HepG2 (cell line): ENCODE results near the gene PLCG2. TPM values are rescaled to one million over a fixed set of nuclear protein-coding genes. Genes with fewer than 3 reads are reported as not detected.

Experiments used
- ATAC-seq: fragments of 200-7000 bp; cut with Tn5 transposase; 3 replicates; pipeline ENCODE4 v1.9.1; 2020; ENCODE audit warnings: mild to moderate bottlenecking, moderate library complexity
- BruUV-seq: library from RNA; stranded (reverse); fragments of 400-500 nt; replicated peaks from 2 replicates; lab custom pipeline; 2021; lab: Mats Ljungman, UMichigan
- CTCF ChIA-PET: fragments of 300-600 bp; formaldehyde crosslinking; extraction: SDS; loops from one replicate; lab custom pipeline; 2021; ENCODE audit warnings: low total read pairs, inconsistent platforms, low intra/inter-chr PET ratio; lab: Yijun Ruan, JAX
- POLR2A ChIA-PET: fragments of 350-600 bp; sonication (Branson Sonifier 250); formaldehyde crosslinking; loops from one replicate; lab custom pipeline; 2020; ENCODE audit warnings: antibody characterized with exemption, inconsistent platforms; lab: Yijun Ruan, JAX
- DNase-seq: peaks from one replicate; pipeline ENCODE4 v3.0.0-alpha.2; 2015; ENCODE audit warnings: low spot score
- FAIRE-seq: peaks from 3 replicates; lab custom pipeline; 2011; peaks lifted over from hg19 to GRCh38; lab: Jason Lieb, UNC
- H2AFZ ChIP-seq: one replicate; pipeline ENCODE4 v1.6.1; 2011; ENCODE audit warnings: low read length, inconsistent platforms
- H3K27ac ChIP-seq: fragments of 300-600 bp; 3 replicates; pipeline ENCODE4 v1.8.0; 2011; ENCODE audit warnings: mixed run types, mild to moderate bottlenecking, mixed read lengths, low read length, inconsistent platforms; ENCODE audit not compliant: insufficient read depth; ENCODE audit errors: extremely low read length
- H3K27me3 ChIP-seq, 2 experiments: fragments of 200-600 bp in 1 of 2; 2 replicates in 1 of 2; 3 replicates in 1 of 2; pipeline versions ENCODE4 v1.6.0 to v1.8.0; 2011; ENCODE audit warnings: low read length in 2 of 2, mild to moderate bottlenecking in 2 of 2, moderate library complexity in 2 of 2, inconsistent platforms in 1 of 2; ENCODE audit not compliant: insufficient read depth in 2 of 2, control insufficient read depth in 1 of 2
- H3K36me3 ChIP-seq, 2 experiments: fragments of 200-600 bp in 1 of 2; replicated peaks in 1 of 2; 2 replicates in 1 of 2; 3 replicates in 1 of 2; pipeline versions ENCODE4 v1.5.1 to v1.8.0; 2011; ENCODE audit warnings: low read length in 2 of 2, inconsistent platforms in 1 of 2; ENCODE audit not compliant: insufficient read depth in 2 of 2, control insufficient read depth in 1 of 2
- H3K4me1 ChIP-seq: 2 replicates; pipeline ENCODE4 v1.5.1; 2012; ENCODE audit warnings: low read length, inconsistent platforms; ENCODE audit not compliant: insufficient read depth
- H3K4me2 ChIP-seq: 2 replicates; pipeline ENCODE4 v1.6.0; 2011; ENCODE audit warnings: low read depth, low read length, inconsistent platforms
- H3K4me3 ChIP-seq, 3 experiments: fragments of 200-600 bp in 1 of 3; sonication (generic), shearing (Covaris generic) in 1 of 3; replicated peaks in 1 of 3; 2 replicates each; pipeline ENCODE4 v1.5.1; 2011 to 2016; ENCODE audit warnings: low read length in 3 of 3, inconsistent platforms in 2 of 3, low read depth in 2 of 3, mild to moderate bottlenecking in 2 of 3, control low read depth in 1 of 3, mixed read lengths in 1 of 3; ENCODE audit not compliant: insufficient read depth in 1 of 3
- H3K79me2 ChIP-seq: one replicate; pipeline ENCODE4 v1.6.1; 2011; ENCODE audit warnings: low read length, inconsistent platforms; ENCODE audit not compliant: insufficient read depth
- H3K9ac ChIP-seq: 2 replicates; pipeline ENCODE4 v1.6.0; 2011; ENCODE audit warnings: mild to moderate bottlenecking, low read depth, low read length, inconsistent platforms; ENCODE audit not compliant: insufficient read depth
- H3K9me3 ChIP-seq: 2 replicates; pipeline ENCODE4 v1.5.1; 2012; ENCODE audit warnings: mild to moderate bottlenecking, low read length
- H4K20me1 ChIP-seq: 2 replicates; pipeline ENCODE4 v1.6.0; 2011; ENCODE audit warnings: inconsistent platforms, mild to moderate bottlenecking, low read length, moderate library complexity; ENCODE audit not compliant: insufficient read depth
- KDM2A ChIP-seq: sonication (generic); formaldehyde crosslinking; IDR thresholded peaks from 2 replicates; pipeline ENCODE4 v1.4.0; 2020; ENCODE audit warnings: low read depth, missing genetic modification reagents, borderline replicate concordance
- MAFF ChIP-seq: IDR thresholded peaks from 2 replicates; pipeline ENCODE4 v1.6.1; 2011; ENCODE audit warnings: low read depth, low read length, improper control_type of control experiment
- MAFK ChIP-seq, 2 experiments: IDR thresholded peaks in 1 of 2; conservative IDR thresholded peaks in 1 of 2; 2 replicates each; pipeline ENCODE4 v1.6.1; 2011; ENCODE audit warnings: improper control_type of control experiment in 2 of 2, low read length in 2 of 2
- ZNF160 ChIP-seq: sonication (generic); formaldehyde crosslinking; IDR thresholded peaks from 2 replicates; pipeline ENCODE4 v1.8.0; 2022; ENCODE audit warnings: mild to moderate bottlenecking, inconsistent platforms, missing genetic modification reagents
- ZNF737 ChIP-seq: sonication (generic); formaldehyde crosslinking; IDR thresholded peaks from 2 replicates; pipeline ENCODE4 v1.5.0; 2020; ENCODE audit warnings: missing genetic modification reagents, mild to moderate bottlenecking, borderline replicate concordance
- WGBS: methylation state at CpG from one replicate; pipeline ENCODE4 v1.1.6; 2017; ENCODE audit warnings: low lambda C conversion rate; 5-methylcytosine and 5-hydroxymethylcytosine counted together
- in situ Hi-C: cut with HindIII; loops from 2 replicates; pipeline ENCODE4 v1.10.0; 2017; ENCODE audit warnings: low pct_unique_long_range_greater_than_20kb; ENCODE audit not compliant: extremely low pct_ligation_motif_present
- intact Hi-C: fragments of 100-400 bp; cut with micrococcal nuclease; formaldehyde crosslinking; loops from one replicate; pipeline ENCODE4 v1.10.0; 2022; ENCODE audit not compliant: unreplicated experiment
- polyA plus RNA-seq, 8 experiments: library from polyadenylated mRNA; depleted of rRNA in 3 of 8; stranded (reverse) in 7 of 8; unstranded in 1 of 8; fragments of >200 nt; fragmentation: Illumina TruSeq in 4 of 8; extraction: Trizol in 4 of 8; gene quantifications; 2 replicates each; pipeline versions ENCODE4 v1.2.1 to v1.2.3, GENCODE V29; 2011 to 2016; ENCODE audit warnings: low read depth in 4 of 8, missing spikeins in 1 of 8, mixed read lengths in 1 of 8; ENCODE audit not compliant: insufficient read depth in 1 of 8
- total RNA-seq, 5 experiments: library from RNA; depleted of rRNA; stranded (reverse); fragments of >200 nt; fragmentation: Illumina TruSeq; extraction: Trizol; gene quantifications; 2 replicates each; pipeline ENCODE4 v1.2.3, GENCODE V29; 2016; ENCODE audit warnings: low read depth in 1 of 5
- TF ChIP-seq, protein P1 (sequence below): sonication (generic); formaldehyde crosslinking; conservative IDR thresholded peaks from 2 replicates; pipeline ENCODE4 v1.4.0; 2020; ENCODE audit warnings: mild to moderate bottlenecking, missing genetic modification reagents, moderate library complexity
- TF ChIP-seq, protein P2 (sequence below): sonication (generic); formaldehyde crosslinking; IDR thresholded peaks from 2 replicates; pipeline ENCODE4 v1.5.1; 2020; ENCODE audit warnings: missing genetic modification reagents, mild to moderate bottlenecking, borderline replicate concordance

The PLCG2 gene
- total and polyA plus RNA-seq, 2 of the 13 experiments (the other 11 are each of a cell fraction or from before 2014, with no cell fraction given) = 0.13 to 0.18 TPM

DNA sequence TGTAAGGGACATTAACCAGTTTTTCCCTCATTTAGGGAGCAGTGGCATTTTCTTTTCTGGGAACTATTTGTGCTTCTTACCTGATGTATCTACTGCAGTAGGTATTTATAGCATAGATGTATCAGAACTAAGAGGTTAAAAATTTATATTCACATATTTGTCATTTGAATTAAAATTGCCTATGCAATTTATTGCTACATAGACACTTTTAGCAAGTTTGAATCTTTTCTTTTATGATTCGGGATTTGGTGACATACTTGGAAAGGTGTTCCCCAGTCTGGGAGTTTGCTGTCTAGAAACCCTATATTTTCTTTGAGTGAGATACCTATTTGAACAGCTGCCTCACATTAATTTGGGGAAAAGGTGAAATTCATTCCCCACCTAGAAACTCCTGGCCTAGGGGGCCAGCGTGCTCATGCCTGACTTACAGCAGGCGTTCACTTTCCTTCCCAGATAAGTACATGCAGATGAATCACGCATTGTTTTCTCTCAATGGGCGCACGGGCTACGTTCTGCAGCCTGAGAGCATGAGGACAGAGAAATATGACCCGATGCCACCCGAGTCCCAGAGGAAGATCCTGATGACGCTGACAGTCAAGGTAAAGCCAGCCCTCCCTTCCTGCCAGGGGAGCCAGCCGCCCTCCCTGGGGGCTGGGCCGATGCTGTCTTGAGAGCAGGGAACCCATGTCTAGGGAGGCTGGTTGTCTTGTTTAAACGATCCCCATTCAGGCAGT, 158.4 kb downstream of the PLCG2 start:
- in situ Hi-C loops = no loop called here
- Histone ChIP-seq H3K27ac (no peak overlapping the region), H3K4me1 (no peaks in the 10 kb centered on the region), H3K9ac (no peak overlapping the region), H3K36me3 (no peaks in the 10 kb centered on the region), H4K20me1 (no peaks in the 10 kb centered on the region), H3K79me2 (no peaks in the 10 kb centered on the region), H3K9me3 (no peaks in the 10 kb centered on the region), H3K4me2 (no peak overlapping the region), H2AFZ (no peak overlapping the region), H3K27me3 (peaks cover 2 to 23% of the 10 kb centered on the region in 2 experiments; a peak in 3 of 5 replicates), H3K4me3 (no peak overlapping the region)
- BruUV-seq = no TSS peak
- DNase-seq (no peak), FAIRE-seq (no peak), ATAC-seq (no peak)
- 45% methylated on average over 13 of the region's 13 CpGs for WGBS
- ChIA-PET POLR2A (no interaction called here), CTCF (no interaction called here)
- intact Hi-C loops = no loop called here
- peak; percentile 87 for TF ChIP-seq MAFF
- peak; percentile 86 to 92 for TF ChIP-seq MAFK (conservative IDR thresholded peaks at IDR 0.05 in 1 of 2, IDR thresholded peaks at IDR 0.05 in 1 of 2; ENCODE audit: low read length in 2 of 2)
- no peak for TF ChIP-seq ZNF737 (CRISPR knock-in tag)

DNA sequence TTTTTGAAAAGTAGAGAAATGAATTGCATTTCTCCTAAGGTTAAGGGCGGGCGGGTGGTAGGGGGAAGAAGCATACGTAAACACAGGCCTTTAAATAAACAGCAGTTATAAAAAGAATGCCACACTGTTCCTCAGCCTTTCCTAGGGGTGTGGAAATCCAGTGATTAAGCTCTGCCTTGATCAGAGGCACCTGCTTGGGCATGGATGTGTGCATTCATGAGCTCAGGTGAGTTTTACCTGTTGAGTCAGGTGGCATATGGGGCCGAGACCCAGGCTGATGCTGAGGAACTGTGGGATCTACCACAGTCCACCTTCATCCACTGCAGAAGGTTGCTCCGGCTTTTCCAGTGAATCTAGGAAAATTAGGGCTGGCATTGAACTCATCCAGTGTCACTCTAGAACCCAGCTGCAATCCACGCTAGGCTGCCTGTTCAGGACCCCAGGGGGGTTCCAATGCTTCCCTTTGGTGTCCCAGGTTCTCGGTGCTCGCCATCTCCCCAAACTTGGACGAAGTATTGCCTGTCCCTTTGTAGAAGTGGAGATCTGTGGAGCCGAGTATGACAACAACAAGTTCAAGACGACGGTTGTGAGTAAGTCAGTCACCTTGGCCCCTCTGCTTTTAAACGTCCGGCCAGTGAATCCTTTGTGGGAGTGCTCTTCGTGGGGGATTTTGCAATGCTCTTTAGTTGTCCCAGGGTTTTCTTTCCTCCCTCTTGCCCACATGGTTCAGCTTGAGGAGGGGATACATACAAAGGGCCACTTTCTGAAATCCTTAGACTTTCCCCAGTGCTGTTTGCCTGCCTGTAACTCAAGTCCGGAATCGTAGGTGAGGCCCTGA, 159.5 kb downstream of the PLCG2 start:
- BruUV-seq = no TSS peak
- Histone ChIP-seq H3K9me3 (no peaks in the 10 kb centered on the region), H3K9ac (no peak overlapping the region), H3K4me2 (no peak overlapping the region), H3K27ac (no peak overlapping the region), H4K20me1 (no peaks in the 10 kb centered on the region), H3K4me3 (no peak overlapping the region), H2AFZ (no peak overlapping the region), H3K4me1 (no peaks in the 10 kb centered on the region), H3K36me3 (no peaks in the 10 kb centered on the region), H3K79me2 (no peaks in the 10 kb centered on the region), H3K27me3 (peaks cover 0 to 23% of the 10 kb centered on the region in 2 experiments; a peak in 3 of 5 replicates)
- in situ Hi-C loops = no loop called here
- intact Hi-C loops = no loop called here
- FAIRE-seq (no peak), DNase-seq (no peak), ATAC-seq (no peak)
- CTCF ChIA-PET = no interaction called here
- WGBS = 28% methylated on average over 15 of the region's 17 CpGs
- POLR2A ChIA-PET = no interaction called here
- TF ChIP-seq, protein P1, sequence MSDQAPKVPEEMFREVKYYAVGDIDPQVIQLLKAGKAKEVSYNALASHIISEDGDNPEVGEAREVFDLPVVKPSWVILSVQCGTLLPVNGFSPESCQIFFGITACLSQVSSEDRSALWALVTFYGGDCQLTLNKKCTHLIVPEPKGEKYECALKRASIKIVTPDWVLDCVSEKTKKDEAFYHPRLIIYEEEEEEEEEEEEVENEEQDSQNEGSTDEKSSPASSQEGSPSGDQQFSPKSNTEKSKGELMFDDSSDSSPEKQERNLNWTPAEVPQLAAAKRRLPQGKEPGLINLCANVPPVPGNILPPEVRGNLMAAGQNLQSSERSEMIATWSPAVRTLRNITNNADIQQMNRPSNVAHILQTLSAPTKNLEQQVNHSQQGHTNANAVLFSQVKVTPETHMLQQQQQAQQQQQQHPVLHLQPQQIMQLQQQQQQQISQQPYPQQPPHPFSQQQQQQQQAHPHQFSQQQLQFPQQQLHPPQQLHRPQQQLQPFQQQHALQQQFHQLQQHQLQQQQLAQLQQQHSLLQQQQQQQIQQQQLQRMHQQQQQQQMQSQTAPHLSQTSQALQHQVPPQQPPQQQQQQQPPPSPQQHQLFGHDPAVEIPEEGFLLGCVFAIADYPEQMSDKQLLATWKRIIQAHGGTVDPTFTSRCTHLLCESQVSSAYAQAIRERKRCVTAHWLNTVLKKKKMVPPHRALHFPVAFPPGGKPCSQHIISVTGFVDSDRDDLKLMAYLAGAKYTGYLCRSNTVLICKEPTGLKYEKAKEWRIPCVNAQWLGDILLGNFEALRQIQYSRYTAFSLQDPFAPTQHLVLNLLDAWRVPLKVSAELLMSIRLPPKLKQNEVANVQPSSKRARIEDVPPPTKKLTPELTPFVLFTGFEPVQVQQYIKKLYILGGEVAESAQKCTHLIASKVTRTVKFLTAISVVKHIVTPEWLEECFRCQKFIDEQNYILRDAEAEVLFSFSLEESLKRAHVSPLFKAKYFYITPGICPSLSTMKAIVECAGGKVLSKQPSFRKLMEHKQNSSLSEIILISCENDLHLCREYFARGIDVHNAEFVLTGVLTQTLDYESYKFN (CRISPR knock-in tag) = no peak
- TF ChIP-seq, protein P2, sequence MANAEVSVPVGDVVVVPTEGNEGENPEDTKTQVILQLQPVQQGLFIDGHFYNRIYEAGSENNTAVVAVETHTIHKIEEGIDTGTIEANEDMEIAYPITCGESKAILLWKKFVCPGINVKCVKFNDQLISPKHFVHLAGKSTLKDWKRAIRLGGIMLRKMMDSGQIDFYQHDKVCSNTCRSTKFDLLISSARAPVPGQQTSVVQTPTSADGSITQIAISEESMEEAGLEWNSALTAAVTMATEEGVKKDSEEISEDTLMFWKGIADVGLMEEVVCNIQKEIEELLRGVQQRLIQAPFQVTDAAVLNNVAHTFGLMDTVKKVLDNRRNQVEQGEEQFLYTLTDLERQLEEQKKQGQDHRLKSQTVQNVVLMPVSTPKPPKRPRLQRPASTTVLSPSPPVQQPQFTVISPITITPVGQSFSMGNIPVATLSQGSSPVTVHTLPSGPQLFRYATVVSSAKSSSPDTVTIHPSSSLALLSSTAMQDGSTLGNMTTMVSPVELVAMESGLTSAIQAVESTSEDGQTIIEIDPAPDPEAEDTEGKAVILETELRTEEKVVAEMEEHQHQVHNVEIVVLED = no peak
- TF ChIP-seq ZNF160 (CRISPR knock-in tag) (no peak), KDM2A (CRISPR knock-in tag) (no peak)
